GM18867 (cell line): Measurements from ENCODE around the gene NGFR.
"Not testable (repeated sequence)": the region's sequence is repeated elsewhere in the genome, so short reads cannot be mapped to it uniquely, and the experiment has no call there.

Experiments used
- ATAC-seq: cut with Tn5 transposase; IDR thresholded peaks from one replicate; pipeline ENCODE4 v1.9.1; 2021; ENCODE audit warnings: mild to moderate bottlenecking, moderate library complexity; ENCODE audit not compliant: unreplicated experiment

Gene NGFR

GRCh38 chr17:49530118-49530517, 35.0 kb downstream of the NGFR start:
- ATAC-seq, result no peak

GRCh38 chr17:49543860-49544259, 48.8 kb downstream of the NGFR start:
- ATAC-seq, result no peak

- ATAC-seq, result no peak
Observed at GRCh38 chr17:49545007-49545660, 50.0 kb downstream of the NGFR start.

DNA sequence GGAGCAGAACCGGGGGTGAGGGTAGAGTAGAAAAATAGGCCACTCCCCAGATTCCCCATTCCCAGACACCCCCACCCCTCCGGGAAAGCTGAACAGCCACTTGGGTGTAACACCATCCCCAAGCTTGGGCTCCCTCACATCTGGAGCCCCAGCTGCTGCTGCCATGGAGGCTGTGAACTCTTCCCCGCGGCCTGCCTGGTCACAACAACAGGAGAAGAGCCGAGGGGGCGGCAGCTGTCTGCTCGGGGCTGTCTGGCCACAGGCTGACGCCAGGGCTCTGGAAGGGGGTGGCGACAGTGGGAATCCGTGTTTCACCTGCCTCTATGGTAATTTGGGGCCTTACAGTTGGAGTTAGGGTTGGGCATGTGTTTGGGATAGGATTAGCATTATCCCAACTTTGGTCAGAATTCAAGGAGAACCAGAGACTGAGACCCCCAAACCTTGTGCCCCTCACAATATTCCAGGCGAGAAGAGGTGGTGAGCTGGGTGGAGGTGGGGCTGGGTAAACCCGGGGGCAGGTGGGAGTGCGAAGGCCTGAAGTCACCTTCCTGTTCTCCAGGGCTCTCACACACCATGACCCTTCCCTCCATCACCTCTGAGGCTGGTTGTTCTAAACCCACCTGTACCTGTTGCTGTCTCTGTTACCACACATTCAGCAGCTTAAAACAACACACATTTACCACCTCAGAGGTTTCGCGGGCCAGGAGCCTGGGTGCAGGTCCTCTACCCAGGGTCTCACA, 50.9 kb downstream of the NGFR start:
- ATAC-seq, result no peak

- no peak for ATAC-seq
Observed at GRCh38 chr17:49546546-49547535, 51.7 kb downstream of the NGFR start.

- no peak for ATAC-seq
Observed at GRCh38 chr17:49547566-49547965, 52.5 kb downstream of the NGFR start.

DNA sequence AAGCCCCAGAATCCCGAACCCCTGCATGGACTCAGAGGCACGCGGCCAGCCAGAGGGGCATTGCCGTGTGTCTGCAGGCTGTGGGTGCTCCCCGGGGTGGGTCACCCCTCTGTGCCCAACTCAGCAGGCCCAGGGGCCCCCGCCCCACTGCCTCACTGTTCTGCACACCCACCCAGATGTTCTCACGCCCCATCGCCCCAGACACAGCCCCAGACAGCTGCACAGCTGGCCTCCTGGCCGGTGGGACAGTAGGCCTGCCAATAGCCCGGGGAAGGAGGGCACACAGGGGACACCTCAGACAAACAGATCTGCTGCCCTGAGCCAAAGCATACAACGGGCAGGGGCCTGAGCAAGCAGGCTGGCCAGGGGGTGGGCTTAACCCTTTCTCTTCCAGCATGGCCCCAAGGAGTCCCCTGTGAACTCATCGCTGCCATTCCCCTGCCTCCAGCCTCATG, 53.0 kb downstream of the NGFR start:
- ATAC-seq, result no peak

GRCh38 chr17:49548506-49549310, 53.6 kb downstream of the NGFR start:
- no peak for ATAC-seq

DNA sequence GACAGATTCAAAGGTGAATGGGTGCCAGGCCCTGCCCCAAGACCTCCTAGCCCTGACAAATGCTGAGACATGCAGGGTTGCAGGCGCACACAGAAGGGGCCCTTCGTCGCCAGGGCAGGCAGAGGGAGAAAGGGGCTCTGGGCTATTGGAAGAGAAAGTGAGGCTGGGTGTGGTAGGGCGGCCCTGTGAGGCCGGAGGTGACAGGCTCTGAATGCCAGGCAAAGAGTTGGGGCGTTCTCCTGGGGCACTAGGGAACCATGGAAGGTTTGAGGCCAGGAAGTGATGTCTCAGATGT, 54.2 kb downstream of the NGFR start:
- ATAC-seq, result no peak

- no peak for ATAC-seq
Observed at GRCh38 chr17:49549691-49550678, 54.9 kb downstream of the NGFR start.

GRCh38 chr17:49550764-49551163, 55.7 kb downstream of the NGFR start:
- not testable (repeated sequence) for ATAC-seq

DNA sequence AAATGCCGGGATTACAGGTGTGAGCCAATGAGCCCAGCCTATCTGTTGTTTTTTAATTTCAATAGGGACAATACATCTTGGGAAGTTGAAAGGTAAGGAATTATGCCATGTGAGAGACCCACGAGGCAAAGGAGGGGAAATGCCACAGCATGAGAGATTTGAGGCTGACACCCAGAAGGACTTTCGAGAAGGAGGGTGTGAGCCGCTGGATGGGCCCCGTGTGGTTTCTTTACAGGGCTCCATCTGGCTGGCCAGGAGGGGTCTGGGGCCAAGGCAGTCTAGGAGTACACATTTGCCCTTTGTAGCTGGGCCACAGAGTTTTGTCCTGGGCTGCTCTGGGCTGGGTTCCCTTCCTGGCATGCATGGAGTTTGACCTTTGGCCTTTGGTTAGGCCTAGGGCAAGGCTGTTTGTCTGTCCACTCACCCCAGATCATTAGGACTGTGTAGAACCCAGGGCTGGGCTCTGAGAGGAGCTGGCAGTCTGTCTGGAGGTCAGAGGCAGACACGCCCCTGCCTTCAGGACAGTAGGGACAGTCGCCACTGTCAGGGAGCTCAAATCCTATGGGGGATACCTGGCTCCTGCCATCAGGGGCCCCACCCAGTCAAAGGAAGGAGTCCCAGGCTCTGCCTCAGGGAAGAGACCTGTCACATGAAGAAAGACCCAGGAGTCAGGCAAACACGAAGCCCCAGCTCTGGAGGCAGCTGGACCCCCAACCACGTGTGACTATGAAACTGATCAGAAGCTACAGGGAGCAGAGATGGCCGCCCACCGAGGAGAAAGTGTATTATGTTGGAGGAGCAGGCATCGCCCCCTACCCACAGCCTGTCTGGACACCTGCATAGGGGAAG, 56.4 kb downstream of the NGFR start:
- no peak for ATAC-seq

GRCh38 chr17:49552070-49552751, 57.1 kb downstream of the NGFR start:
- no peak for ATAC-seq

- no peak for ATAC-seq
Observed at GRCh38 chr17:49553676-49554335, 58.7 kb downstream of the NGFR start.

DNA sequence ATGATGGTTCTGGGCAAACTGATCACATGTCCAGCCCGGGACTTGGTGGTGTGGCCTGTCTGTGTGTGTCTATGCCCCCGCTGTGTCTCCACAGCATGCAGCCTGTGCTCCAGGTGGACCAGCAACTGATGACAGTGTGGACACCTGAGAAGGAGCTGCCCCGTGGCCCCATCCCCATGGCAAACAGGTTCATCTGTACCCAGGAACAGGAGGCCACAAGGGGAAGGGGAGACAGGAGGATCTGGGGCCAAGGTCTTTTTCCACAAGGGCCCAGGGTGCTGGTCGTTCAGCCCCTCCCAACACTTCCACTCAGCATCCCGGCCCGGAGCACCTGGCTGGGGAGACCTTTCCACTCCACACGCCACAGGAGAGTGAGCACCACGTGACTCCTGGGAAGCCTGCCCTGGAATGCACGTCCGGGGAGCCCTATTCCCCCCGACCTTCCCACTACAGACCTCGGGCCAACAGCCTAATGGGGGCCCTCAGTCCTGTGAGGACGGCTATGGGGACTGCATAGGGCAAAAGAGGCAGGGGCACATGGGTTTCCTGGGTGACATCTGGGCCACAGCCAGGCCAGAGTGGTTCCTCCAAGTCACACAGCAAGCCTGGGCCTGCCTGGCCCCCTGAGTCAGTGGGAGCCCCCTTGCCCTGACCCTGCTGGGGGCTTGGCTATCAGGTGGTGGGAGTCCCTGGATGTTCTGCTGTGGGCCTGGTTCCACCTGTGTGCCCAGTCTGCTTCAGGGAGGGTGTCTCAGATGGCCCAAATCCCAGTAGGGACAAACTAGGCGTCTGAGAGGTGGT, 59.8 kb downstream of the NGFR start:
- no peak for ATAC-seq

DNA sequence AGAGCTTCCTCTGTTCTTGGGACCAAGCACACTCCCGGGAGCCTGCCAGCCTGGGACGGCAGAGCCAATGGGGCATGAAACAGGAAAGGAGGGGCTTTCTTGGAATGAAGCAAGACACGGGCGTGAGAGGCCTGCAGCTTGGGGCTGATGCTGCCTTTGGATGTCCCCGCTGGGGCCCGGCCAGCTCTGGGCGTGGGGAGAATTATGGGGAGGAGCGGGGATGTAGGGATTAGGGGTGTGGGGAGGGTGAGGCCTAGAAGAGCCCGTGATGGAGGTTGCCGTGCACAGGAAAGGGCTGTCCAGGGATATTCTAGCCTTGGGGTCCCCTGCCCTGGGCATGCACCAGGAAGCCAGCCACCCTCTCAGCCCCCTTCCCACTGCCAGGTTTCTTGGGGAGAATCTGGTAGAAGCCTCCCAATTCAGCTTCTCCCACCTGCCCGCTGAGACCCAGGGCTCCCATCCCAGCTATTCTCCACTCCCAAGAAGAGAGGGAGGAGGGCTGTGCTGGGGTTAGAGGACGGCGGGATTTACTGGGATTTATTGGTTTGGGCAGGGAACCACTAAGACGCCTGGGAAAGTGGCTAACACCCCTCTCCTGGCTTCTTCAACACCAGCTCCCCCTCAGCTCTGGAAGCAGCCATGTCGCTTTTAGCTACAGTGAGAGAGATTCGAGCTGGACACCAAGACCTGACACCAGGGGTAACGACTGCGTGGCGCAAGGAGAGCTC, 60.6 kb downstream of the NGFR start:
- no peak for ATAC-seq
